Stimulated activated CD4-positive, alpha-beta T cell treated with anti-CD3 and anti-CD28 coated beads, Interleukin-2, amount 100 ng/mL, for 4 hours (primary cell): ENCODE results near the gene SOX11.

Experiments
- DNase-seq: peaks from one replicate; pipeline ENCODE4 v3.0.0-alpha.2; 2020; ENCODE audit warnings: low read depth

SOX11 gene

DNA sequence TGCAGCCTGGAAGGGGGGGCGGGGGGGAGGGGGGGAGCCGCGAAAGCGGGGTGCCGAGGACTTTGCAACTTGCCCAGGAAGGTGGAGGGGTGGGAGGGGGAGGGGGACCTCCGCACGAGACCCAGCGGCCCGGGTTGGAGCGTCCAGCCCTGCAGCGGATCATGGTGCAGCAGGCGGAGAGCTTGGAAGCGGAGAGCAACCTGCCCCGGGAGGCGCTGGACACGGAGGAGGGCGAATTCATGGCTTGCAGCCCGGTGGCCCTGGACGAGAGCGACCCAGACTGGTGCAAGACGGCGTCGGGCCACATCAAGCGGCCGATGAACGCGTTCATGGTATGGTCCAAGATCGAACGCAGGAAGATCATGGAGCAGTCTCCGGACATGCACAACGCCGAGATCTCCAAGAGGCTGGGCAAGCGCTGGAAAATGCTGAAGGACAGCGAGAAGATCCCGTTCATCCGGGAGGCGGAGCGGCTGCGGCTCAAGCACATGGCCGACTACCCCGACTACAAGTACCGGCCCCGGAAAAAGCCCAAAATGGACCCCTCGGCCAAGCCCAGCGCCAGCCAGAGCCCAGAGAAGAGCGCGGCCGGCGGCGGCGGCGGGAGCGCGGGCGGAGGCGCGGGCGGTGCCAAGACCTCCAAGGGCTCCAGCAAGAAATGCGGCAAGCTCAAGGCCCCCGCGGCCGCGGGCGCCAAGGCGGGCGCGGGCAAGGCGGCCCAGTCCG is 540 bp downstream of the SOX11 start:
- no peak for DNase-seq

- no peak for DNase-seq
Measured at GRCh38 chr2:5693287-5694201, 1.4 kb downstream of the SOX11 start.

GRCh38 chr2:5694306-5694705 is 2.1 kb downstream of the SOX11 start:
- no peak for DNase-seq

GRCh38 chr2:5695654-5696403 is 3.6 kb downstream of the SOX11 start:
- DNase-seq, result no peak

- DNase-seq, result no peak
Measured at GRCh38 chr2:5696404-5696944, 4.3 kb downstream of the SOX11 start.

DNA sequence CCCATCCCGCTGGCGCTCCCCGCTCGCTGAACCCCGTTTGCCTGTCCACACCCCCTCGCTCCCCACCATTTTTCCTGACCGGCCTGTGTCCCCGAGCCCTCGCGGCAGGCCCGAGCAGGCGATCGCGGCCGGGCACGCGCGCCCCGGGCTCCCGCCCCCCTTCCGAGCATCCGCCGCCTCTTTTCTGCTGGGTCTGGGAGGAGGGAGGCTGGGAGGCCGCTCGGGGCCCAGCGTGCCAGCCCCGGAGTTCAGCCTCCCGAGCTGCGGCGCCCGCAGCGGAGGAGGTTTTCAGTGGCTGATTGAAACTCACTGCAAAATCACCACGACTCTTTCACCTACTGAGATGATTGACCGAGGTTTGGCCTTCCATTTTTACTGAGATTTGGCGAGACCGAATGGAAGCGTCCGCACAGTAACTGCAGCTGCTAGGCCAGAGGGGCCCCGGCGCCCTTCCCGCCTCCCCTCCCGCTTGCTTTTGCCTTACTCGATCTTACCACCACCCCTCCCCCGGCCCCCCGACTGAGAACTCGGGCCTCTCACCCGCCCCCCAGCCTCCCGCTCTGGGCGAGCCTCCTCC is 4.8 kb downstream of the SOX11 start:
- DNase-seq, result no peak

DNA sequence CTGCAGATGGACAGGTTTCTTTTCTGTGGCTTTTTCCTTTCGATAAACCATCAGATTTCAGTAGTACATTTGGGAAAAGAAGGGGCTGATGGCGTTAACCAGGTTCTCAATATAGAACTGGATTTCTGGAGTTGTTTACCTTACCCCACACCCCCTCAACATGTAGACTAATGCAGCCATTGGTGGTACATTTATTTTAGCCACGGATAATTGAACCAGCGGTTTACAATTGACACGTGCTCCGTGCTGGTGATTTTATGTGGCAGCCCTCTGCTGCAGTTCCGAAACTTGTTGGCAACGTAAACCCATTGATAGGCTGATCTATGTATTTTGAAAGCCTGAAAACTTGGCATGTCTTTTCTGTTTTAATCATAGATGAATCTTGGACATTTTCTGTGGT is 5.4 kb downstream of the SOX11 start:
- DNase-seq, result no peak

GRCh38 chr2:5698134-5698533 is 6.0 kb downstream of the SOX11 start:
- no peak for DNase-seq

DNA sequence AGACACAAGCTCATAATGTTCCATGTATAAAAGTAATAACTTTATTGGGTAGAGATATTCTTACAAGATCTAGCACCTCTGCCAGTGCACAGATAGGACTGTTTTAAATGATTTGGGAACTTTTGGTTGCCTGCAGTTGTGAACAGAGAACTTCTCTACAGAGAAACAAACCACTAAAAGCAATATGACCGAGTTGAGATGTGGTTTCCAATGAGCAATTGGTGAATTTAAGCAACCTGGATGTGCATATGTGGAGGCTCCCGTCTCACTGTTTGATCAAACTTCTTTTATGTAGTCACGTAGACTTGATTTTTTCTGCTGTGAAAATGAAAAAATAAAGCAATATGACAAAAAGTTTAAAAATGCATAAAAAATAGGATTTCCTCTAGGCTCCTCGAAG is 7.8 kb downstream of the SOX11 start:
- no peak for DNase-seq

GRCh38 chr2:5700551-5700950 is 8.4 kb downstream of the SOX11 start:
- DNase-seq, result no peak

DNA sequence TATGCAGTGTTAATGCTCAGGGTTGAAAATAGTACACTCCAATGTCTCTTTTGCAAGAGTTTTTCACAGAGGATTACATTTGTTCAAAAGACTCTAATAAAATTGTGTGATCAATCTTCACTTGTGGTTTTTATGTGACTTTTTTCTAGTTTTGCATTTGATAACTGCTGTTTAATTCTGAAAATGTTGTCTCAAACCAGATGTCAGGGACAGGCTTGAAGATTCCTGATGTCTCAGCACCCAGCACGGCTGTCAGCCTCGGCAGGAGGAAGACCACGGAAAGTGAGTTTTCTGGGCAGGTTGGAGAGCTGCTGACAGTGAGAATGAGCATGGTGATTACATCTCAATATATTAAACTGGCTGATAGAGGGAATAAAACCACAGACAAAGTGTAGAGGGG is 9.1 kb downstream of the SOX11 start:
- DNase-seq, result no peak

DNA sequence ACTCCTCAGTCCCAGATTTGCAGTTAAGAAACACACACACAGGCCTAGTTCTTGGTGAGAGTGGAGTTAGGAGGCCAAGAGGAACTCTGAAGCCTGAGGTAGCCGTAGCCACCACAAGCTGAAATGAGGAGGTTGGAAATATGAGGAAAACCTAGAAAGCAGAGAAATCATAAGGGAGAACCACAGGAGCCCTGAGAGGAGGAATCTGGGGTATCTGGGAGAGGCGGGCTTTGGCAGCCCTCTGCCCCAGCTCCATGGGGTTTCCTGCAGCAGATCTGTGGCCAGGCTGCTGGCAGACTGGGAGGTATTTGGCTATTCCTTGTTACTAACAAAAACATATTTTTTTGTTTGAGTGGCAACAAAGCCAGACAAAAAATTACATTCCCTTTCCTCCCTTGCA is 11.0 kb downstream of the SOX11 start:
- no peak for DNase-seq

- no peak for DNase-seq
Measured at GRCh38 chr2:5705490-5705889, 13.3 kb downstream of the SOX11 start.

DNA sequence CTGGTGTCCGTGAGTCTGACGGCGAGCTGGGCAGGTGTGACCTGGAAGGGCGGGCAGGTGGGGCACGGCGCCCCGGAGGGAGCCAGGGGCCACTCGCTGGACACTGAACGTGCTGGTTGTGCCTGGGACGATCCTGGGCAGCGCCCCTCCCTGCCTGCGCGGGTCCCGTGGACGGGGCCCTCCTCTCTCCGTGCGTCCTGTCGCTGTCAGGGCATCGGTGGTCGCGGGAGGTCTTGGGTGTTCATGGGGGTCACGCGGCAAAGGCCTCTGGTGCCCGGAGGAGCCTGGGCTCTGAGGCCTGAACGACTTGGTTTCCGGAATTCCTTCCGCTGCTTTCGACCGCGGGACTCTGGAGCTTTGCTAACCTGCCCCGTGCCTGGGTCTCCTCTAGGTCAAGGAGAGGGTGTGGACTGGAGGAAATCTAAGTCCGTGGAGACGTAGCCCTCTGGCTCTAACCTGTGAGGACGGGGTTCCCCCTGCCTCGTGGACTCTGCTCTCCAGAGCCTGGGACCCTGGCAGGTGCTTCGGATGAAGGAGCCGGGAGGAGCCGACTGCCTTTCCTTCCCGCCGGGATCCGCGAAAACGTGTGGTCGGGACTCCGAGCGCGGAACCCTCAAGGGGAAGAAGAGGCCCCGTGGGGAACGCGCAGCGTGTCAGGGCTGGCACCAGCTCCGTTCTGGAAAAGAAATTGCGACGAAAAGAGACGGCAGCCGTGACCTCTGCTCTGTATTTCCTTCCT is 14.7 kb downstream of the SOX11 start:
- no peak for DNase-seq

DNA sequence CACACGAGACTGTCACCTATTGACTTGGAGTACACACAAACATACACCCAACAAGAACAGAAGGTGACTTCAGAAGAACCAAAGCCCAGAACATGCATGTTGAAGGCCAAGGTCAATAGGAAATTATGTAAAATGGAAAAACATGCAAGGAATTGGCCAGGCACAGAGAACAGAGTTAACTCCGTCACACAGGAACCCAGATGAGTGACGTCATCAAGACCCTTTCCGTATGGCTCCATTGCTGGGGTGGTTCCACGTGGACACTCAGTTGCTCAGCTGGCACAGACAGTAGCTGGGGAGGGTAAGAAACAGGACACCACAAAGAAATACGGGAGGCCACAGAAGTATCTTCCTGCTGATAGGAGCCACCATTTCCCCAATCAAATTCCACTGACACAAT is 18.4 kb downstream of the SOX11 start:
- no peak for DNase-seq

GRCh38 chr2:5713101-5713500 is 20.9 kb downstream of the SOX11 start:
- DNase-seq, result no peak

DNA sequence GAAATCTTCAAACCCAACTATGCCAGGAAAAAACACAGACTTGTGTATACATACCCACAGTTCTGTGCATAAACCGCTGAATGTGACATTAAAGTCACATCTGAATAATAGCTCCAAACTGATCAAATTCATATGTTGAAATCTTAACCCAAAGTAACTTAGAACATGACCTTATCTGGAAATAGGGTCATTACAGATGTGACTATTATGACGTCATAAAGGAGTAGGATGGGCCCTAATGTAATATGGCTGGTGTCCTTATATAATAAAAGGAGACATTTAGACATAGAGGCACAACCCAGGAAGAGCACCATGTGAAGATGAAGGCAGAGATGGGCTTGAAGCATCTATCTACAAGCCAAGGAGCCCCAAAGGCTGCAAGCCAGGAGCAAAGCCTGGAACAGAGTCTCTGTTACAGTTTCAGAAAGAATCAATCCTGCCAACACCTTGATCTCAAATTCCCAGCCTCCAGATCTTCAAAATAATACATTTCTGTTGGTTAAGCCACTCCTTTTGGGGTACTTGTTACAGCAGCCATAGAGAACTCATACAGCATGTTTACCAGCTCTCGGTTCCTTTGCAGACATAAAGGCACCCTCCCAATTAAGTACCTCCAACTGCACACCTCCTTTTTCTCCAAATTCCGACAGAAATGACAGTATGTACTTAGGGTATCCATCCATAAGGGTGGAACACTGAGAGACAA is 27.6 kb downstream of the SOX11 start:
- no peak for DNase-seq

DNA sequence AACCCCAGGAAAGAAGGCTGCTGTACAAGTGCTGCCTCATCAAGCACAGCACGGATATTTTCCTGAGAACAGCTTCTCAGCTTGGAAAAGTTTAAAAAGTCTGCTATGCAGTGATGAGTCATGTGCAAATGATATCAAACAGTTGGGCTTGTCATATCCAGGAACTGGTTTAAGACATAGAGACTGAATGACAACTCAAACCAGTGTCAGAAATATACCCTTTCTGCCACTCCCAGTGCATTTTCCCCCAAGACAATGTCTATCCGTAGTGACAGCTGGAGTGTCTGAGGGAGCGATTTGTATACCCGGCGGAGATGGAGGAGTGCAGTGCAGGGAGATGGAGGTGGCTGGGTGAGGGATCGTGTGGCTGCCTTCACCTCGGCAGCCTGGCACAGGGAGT is 28.2 kb downstream of the SOX11 start:
- no peak for DNase-seq

DNA sequence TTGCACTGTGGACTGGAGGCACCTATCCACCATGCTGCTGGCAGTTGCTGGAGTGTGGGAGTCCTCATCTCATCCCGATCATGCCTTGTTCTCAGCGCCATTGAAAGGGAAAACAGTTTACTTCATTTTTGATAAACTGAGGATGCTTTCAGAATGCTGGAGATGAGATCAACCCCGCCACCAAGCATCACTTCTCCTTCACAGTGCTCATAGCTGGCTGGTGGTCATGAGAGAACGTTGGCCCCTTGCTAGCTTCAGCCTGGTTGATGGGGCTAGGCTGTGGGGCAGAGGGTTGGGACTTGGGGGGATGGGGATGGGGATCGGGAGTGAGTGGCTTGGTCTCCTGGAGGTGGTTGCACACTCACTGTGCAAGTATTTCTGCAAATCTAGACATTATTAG is 30.1 kb downstream of the SOX11 start:
- no peak for DNase-seq

DNA sequence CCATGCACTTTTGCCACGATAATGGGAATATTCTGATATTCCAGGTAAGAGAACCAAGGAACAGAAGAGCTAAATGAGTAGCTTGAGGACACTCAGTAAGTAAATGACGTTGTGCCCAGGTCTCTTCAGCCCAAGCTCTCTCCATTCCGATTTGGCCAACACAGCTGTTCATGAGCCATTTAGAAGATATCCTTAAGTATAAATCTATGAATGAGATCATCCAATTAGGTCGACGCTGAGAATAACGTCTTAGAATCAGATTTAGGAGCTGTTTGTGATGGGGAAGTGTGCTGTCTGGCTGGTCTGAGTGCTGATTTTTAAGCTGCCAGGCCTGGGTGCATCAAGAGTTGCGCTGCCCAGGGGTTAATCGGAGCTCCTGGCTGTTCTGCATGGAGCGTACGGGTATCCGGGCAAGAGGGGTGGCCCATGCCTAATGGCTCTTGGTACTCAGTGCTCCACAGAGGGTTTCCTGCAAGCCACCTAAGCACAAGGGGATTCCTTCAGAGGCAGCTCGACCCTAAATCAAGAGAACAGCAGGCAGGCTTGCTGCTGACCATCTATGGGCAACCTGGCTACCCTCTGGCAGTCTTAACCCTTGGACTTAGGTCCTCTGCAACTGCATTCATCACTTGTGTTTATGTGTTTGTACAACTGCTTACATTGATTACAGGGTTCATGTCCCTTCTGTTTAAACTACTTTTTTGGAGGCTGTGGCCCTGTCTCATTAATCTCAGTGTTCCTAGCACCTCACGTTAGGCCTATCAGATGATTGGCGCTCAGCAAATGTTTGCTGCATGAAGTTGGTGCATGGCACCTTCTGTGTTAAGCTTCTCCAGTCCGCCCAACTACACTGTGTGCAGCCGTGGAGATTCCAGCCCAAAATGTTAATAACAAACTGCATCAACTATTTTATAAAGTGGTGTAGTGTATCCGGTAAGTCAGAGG is 31.9 kb downstream of the SOX11 start:
- DNase-seq, result no peak
